Fibroblast of pulmonary artery (primary cell): ENCODE data around the gene IL4I1.

Experiments
- DNase-seq: peaks from one replicate; pipeline ENCODE4 v3.0.0-alpha.2; 2010; ENCODE audit warnings: low read depth
- H3K4me3 ChIP-seq: replicated peaks from 2 replicates; pipeline ENCODE4 v1.5.1; 2011; ENCODE audit warnings: low read depth, mild to moderate bottlenecking, control low read depth, low read length, moderate library complexity
- TF ChIP-seq, protein P1 (sequence below): IDR thresholded peaks from 2 replicates; pipeline ENCODE4 v1.5.1; 2011; ENCODE audit warnings: mild to moderate bottlenecking, control low read depth, low read length, inconsistent platforms; ENCODE audit errors: missing control alignments

IL4I1 gene

DNA sequence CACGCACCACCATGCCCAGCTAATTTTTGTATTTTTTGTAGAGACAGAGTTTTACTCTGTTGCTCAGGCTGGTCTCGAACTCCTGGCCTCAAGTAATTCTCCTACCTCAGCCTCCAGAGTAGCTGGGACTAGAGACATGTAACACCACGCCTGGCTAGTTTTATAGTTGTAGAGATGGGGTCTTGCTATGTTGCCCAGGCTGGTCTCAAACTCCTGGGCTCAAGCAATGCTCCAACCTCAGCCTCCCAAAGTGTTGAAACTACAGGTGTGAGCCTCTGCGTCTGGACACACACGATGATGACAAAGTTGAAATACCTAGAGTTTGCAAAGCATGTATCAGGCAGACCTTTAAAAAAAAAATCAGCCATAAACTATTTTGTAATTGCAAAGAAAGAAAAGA is 50.3 kb downstream of the IL4I1 start:
- H3K4me3 ChIP-seq, result no peak overlapping the region
- TF ChIP-seq, protein P1, sequence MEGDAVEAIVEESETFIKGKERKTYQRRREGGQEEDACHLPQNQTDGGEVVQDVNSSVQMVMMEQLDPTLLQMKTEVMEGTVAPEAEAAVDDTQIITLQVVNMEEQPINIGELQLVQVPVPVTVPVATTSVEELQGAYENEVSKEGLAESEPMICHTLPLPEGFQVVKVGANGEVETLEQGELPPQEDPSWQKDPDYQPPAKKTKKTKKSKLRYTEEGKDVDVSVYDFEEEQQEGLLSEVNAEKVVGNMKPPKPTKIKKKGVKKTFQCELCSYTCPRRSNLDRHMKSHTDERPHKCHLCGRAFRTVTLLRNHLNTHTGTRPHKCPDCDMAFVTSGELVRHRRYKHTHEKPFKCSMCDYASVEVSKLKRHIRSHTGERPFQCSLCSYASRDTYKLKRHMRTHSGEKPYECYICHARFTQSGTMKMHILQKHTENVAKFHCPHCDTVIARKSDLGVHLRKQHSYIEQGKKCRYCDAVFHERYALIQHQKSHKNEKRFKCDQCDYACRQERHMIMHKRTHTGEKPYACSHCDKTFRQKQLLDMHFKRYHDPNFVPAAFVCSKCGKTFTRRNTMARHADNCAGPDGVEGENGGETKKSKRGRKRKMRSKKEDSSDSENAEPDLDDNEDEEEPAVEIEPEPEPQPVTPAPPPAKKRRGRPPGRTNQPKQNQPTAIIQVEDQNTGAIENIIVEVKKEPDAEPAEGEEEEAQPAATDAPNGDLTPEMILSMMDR, result no peak
- no peak for DNase-seq

GRCh38 chr19:49845414-49845813 is 51.3 kb downstream of the IL4I1 start:
- TF ChIP-seq, protein P1, result no peak
- DNase-seq, result no peak
- no peak overlapping the region for H3K4me3 ChIP-seq

DNA sequence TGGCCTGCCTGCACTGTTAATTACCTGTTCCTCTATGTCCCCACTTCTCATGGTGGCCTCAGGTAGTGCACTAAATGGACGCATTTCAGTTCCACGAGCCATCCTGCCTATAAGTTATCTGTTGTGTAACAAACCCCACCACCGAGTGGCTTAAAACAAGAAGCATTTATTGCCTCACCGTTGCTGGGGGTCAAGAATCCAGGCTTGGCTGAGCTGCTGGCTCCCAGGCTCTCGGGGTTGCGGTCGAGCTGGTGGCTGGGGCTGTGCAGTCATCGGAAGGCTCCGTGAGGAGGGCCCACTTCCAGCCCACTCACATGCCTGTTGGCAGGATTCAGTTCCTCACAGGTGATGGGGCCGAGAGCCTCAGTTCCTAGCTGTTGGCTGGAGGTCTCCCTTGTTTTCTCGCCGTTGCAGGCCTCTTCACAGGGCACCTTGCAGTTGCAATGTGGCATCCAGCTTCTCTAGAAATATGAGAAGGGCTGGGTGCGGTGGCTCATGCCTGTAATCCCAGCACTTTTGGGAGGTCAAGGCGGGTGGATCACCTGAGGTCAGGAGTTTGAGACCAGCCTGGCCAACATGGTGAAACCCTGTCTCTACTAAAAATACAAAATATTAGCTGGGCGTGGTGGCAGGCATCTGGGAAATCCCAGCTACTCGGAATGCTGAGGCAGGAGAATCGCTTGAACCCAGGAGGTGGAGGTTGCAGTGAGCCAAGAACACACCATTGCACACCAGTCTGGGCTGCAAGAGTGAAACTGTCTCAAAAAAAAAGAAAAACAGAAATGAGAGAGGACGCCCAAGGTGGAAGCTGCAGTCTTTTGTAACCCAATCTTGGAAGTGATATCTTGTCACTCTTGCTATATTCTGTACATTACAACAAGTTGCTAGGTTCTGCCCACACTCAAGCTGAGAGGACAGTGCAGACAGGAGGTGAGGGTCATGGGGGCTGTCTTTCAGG is 52.3 kb downstream of the IL4I1 start:
- no peak for DNase-seq
- no peak overlapping the region for H3K4me3 ChIP-seq
- TF ChIP-seq, protein P1, result no peak

DNA sequence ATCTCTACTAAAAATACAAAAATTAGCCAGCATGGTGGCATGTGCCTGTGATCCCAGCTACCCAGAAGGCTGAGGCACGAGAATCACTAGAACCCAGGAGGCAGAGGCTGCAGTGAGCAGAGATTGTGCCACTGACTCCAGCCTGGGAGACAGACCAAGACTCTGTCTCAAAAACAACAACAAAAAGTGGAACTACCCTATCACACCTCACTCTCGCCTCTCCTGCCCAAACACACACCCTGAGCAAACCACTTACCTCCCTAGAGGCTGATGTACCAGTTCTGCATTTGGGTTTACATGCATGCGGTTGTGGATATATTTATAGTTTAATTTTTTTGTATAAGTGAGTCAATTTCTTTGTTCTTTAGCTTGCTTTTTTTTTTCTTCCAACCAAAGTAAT is 53.4 kb downstream of the IL4I1 start:
- DNase-seq, result no peak
- no peak overlapping the region for H3K4me3 ChIP-seq
- TF ChIP-seq, protein P1, result no peak

DNA sequence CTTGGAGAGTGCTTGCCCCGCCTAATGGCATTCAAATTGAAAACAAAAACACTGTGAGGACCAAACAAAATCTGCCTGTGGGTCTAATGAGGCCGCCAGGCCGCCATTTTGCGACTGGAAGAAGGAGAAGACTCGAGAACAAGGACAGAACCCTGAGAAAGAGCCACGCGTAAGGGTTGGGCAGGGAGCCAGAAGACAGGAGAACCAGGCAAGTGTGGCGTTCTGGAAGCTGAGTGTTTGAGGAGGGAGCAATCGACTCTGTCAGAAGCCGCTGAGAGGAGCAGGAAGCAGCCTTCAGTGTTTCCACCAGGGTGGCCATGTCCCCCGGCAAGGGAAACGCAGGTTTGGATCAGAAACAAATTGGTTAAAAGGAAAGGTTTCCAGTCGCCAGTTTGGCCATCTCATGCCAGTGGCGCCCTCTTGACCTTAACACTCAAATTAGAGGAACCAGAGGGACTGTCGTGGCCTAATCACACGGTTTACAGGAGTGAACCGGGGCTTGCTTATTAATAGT is 55.9 kb downstream of the IL4I1 start:
- no peak overlapping the region for H3K4me3 ChIP-seq
- TF ChIP-seq, protein P1, result no peak
- DNase-seq, result no peak

GRCh38 chr19:49840321-49840720 is 56.4 kb downstream of the IL4I1 start:
- TF ChIP-seq, protein P1, result no peak
- DNase-seq, result no peak
- no peak overlapping the region for H3K4me3 ChIP-seq
